WTC11 (cell line): ENCODE measurements around the gene PBOV1.

Source experiments
- CTCF ChIP-seq: fragments of 200-600 bp; IDR thresholded peaks from 2 replicates; pipeline ENCODE4 v1.8.0; 2022; ENCODE audit warnings: antibody characterized with exemption
- NFYB ChIP-seq: sonication (generic); formaldehyde crosslinking; conservative IDR thresholded peaks from 2 replicates; pipeline ENCODE4 v1.8.0; 2022; ENCODE audit warnings: low read depth, missing genetic modification reagents
- TF ChIP-seq, protein P1 (sequence below): sonication (generic); formaldehyde crosslinking; IDR thresholded peaks from 2 replicates; pipeline ENCODE4 v1.8.1; 2023; ENCODE audit warnings: mild to moderate bottlenecking, missing genetic modification reagents, borderline replicate concordance

DNA sequence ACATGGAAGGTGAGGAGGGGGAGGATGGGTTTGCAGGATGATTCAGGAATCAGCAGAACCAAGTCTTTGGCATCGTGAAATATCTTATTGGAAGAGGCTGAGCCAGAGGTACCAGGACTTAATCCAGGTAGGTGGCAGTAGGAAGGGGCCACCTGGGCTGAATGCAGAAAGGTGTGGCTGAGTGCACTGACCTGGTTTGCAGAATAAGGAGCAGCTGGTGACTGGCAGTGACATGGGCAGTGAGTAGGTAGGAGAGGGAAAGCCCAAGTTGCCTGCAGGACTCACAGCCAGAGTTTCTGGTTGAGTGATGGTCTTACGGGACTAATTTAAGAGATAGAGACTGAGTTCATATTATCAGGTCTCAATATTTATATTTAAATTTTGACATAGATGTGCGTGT lies 1.1 kb upstream of the PBOV1 start:
- TF ChIP-seq NFYB (CRISPR knock-in tag) (no peak), CTCF (no peak)
- TF ChIP-seq, protein P1, sequence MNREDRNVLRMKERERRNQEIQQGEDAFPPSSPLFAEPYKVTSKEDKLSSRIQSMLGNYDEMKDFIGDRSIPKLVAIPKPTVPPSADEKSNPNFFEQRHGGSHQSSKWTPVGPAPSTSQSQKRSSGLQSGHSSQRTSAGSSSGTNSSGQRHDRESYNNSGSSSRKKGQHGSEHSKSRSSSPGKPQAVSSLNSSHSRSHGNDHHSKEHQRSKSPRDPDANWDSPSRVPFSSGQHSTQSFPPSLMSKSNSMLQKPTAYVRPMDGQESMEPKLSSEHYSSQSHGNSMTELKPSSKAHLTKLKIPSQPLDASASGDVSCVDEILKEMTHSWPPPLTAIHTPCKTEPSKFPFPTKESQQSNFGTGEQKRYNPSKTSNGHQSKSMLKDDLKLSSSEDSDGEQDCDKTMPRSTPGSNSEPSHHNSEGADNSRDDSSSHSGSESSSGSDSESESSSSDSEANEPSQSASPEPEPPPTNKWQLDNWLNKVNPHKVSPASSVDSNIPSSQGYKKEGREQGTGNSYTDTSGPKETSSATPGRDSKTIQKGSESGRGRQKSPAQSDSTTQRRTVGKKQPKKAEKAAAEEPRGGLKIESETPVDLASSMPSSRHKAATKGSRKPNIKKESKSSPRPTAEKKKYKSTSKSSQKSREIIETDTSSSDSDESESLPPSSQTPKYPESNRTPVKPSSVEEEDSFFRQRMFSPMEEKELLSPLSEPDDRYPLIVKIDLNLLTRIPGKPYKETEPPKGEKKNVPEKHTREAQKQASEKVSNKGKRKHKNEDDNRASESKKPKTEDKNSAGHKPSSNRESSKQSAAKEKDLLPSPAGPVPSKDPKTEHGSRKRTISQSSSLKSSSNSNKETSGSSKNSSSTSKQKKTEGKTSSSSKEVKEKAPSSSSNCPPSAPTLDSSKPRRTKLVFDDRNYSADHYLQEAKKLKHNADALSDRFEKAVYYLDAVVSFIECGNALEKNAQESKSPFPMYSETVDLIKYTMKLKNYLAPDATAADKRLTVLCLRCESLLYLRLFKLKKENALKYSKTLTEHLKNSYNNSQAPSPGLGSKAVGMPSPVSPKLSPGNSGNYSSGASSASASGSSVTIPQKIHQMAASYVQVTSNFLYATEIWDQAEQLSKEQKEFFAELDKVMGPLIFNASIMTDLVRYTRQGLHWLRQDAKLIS (CRISPR knock-in tag): no peak
